GM18499 (cell line): Measurements from ENCODE around the gene ACOXL.

Experiments used
- ATAC-seq: cut with Tn5 transposase; IDR thresholded peaks from one replicate; pipeline ENCODE4 v1.9.1; 2021; ENCODE audit warnings: moderate number of reproducible peaks; ENCODE audit not compliant: insufficient read depth, unreplicated experiment

Gene ACOXL

GRCh38 chr2:110718382-110718781 lies 14.0 kb upstream of the ACOXL start:
- ATAC-seq, result no peak

- ATAC-seq, result no peak
Measured at GRCh38 chr2:110718990-110719389, 13.4 kb upstream of the ACOXL start.

- no peak for ATAC-seq
Measured at GRCh38 chr2:110720547-110720946, 11.8 kb upstream of the ACOXL start.

- no peak for ATAC-seq
Measured at GRCh38 chr2:110724820-110725219, 7.6 kb upstream of the ACOXL start.

- ATAC-seq, result no peak
Measured at GRCh38 chr2:110725370-110725769, 7.0 kb upstream of the ACOXL start.

GRCh38 chr2:110725859-110726258 lies 6.5 kb upstream of the ACOXL start:
- no peak for ATAC-seq

- no peak for ATAC-seq
Measured at GRCh38 chr2:110726285-110726684, 6.1 kb upstream of the ACOXL start.

- no peak for ATAC-seq
Measured at GRCh38 chr2:110727923-110728322, 4.5 kb upstream of the ACOXL start.

- no peak for ATAC-seq
Measured at GRCh38 chr2:110729106-110729505, 3.3 kb upstream of the ACOXL start.

- no peak for ATAC-seq
Measured at GRCh38 chr2:110731064-110731463, 1.3 kb upstream of the ACOXL start.

- ATAC-seq, result no peak
Measured at GRCh38 chr2:110735366-110735765, 3.0 kb downstream of the ACOXL start.

GRCh38 chr2:110737783-110738182 lies 5.4 kb downstream of the ACOXL start:
- ATAC-seq, result no peak

GRCh38 chr2:110740747-110741349 lies 8.5 kb downstream of the ACOXL start:
- ATAC-seq, result no peak

GRCh38 chr2:110741491-110741980 lies 9.2 kb downstream of the ACOXL start:
- no peak for ATAC-seq

- ATAC-seq, result no peak
Measured at GRCh38 chr2:110742412-110742811, 10.0 kb downstream of the ACOXL start.

GRCh38 chr2:110743600-110743999 lies 11.2 kb downstream of the ACOXL start:
- no peak for ATAC-seq

- no peak for ATAC-seq
Measured at GRCh38 chr2:110744429-110744828, 12.1 kb downstream of the ACOXL start.

- no peak for ATAC-seq
Measured at GRCh38 chr2:110745048-110745447, 12.7 kb downstream of the ACOXL start.

GRCh38 chr2:110746586-110747521 lies 14.5 kb downstream of the ACOXL start:
- ATAC-seq, result no peak

GRCh38 chr2:110747522-110748488 lies 15.4 kb downstream of the ACOXL start:
- ATAC-seq, result no peak
